DND-41 (cell line): ENCODE data around the gene CTCF.

ENCODE experiments used
- EZH2 ChIP-seq: IDR thresholded peaks from 3 replicates; pipeline ENCODE4 v1.6.1; 2012; ENCODE audit warnings: borderline replicate concordance, low read depth, mild to moderate bottlenecking, moderate library complexity, low read length, inconsistent platforms; ENCODE audit not compliant: severe bottlenecking
- TF ChIP-seq, protein P1 (sequence below): IDR thresholded peaks from 2 replicates; pipeline ENCODE4 v1.5.1; 2012; ENCODE audit warnings: borderline replicate concordance, low read length, moderate library complexity, mild to moderate bottlenecking; ENCODE audit not compliant: poor library complexity, severe bottlenecking; ENCODE audit errors: extremely low read depth

DNA sequence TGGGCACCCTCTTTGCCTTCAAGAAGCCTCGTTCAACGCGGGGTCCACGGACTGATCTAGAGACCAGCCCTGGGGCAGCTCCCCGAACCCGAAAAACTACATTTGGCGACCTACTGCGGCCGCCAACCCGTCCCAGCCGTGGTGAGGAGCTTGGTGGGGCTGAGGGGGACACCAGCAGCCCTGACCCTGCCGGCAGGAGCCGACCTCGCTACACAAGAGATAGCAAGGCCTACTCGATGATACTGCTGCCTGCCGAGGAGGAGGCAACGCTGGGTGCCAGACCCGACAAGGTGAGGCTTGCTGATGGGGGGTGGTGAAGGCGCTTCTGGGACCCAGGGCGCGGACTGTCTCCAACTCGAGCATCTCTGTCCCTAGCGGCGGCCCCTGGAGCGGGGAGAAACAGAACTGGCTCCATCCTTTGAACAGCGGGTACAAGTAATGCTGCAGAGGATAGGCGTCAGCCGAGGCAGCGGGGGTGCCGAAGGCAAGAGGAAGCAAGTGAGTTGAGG lies 92.1 kb downstream of the CTCF start:
- TF ChIP-seq, protein P1, sequence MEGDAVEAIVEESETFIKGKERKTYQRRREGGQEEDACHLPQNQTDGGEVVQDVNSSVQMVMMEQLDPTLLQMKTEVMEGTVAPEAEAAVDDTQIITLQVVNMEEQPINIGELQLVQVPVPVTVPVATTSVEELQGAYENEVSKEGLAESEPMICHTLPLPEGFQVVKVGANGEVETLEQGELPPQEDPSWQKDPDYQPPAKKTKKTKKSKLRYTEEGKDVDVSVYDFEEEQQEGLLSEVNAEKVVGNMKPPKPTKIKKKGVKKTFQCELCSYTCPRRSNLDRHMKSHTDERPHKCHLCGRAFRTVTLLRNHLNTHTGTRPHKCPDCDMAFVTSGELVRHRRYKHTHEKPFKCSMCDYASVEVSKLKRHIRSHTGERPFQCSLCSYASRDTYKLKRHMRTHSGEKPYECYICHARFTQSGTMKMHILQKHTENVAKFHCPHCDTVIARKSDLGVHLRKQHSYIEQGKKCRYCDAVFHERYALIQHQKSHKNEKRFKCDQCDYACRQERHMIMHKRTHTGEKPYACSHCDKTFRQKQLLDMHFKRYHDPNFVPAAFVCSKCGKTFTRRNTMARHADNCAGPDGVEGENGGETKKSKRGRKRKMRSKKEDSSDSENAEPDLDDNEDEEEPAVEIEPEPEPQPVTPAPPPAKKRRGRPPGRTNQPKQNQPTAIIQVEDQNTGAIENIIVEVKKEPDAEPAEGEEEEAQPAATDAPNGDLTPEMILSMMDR = no peak
- TF ChIP-seq EZH2 = no peak
